GM19372 (cell line): Measurements from ENCODE around the gene MAN1A1.

Source experiments
- ATAC-seq: cut with Tn5 transposase; IDR thresholded peaks from one replicate; pipeline ENCODE4 v1.9.1; 2021; ENCODE audit warnings: mild to moderate bottlenecking, low read depth, moderate library complexity; ENCODE audit not compliant: unreplicated experiment

MAN1A1 gene

DNA sequence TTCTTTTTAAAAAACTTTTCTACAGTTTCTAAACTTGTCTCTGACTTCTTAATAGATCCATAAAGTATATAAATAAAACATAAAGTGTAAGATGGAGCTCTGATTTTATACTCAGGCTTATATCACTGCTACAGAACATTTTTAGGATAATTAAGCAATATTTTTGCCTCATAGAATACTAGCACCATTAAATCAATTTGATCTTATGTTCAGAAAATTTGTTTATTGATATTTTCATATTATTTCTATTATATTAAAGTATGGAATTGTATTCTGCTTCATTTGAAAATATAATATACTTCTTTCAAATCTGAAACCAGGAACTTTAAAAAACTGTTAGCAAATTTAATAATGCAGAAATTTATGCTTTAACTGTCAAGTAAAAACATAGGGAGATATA lies 106.5 kb downstream of the MAN1A1 start:
- no peak for ATAC-seq

DNA sequence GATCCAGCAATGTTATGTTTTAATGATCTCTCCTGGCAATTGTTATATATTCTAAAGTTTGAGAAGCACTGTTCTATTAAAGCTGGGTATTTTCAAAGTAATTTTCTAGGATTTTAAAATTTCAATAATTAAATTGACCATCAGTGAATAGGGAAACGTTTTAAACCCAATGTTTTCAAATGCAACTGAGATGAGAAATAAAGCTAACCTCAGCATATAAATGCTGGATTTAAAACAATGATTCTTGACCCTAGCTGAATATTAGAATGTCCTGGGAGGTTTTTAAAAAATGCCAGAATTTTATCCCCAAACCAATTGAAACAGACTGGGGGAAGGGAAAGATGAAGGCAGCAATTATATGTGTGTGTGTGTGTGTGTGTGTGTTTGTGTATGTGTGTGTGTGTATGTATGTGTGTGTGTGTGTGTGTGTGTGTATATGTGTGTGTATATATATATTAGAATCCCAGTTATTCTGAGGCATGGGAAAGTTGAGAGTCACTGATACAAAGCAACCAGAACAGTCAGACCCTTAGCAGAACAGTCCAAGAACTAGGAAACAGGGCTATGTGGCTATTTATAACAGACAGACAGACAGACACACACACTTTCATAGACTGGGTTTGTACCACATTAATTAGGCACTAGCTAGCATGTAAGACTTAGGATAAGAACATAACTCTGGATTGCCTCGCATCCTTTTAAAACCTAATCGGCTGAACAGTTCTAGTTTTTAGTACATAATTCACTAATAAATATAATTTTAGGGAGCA lies 107.8 kb downstream of the MAN1A1 start:
- ATAC-seq: no peak

DNA sequence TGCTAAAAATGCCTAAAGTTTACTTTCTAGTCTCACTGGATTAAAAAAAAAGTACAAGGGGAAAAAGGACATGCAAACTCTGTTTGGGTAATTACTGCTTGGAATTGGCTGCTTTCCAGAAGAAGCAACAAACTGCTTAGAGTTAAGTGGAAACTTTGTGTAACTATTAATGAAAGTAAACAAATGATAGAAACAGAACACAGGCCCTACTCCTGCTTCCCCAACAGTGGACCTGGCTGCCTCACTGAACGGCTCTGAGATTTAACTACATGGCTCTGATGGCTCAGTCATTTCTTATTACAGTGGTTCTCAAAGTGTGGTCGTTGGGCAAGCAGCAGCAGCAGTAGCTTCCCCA lies 108.5 kb downstream of the MAN1A1 start:
- peak; percentile 90 for ATAC-seq

DNA sequence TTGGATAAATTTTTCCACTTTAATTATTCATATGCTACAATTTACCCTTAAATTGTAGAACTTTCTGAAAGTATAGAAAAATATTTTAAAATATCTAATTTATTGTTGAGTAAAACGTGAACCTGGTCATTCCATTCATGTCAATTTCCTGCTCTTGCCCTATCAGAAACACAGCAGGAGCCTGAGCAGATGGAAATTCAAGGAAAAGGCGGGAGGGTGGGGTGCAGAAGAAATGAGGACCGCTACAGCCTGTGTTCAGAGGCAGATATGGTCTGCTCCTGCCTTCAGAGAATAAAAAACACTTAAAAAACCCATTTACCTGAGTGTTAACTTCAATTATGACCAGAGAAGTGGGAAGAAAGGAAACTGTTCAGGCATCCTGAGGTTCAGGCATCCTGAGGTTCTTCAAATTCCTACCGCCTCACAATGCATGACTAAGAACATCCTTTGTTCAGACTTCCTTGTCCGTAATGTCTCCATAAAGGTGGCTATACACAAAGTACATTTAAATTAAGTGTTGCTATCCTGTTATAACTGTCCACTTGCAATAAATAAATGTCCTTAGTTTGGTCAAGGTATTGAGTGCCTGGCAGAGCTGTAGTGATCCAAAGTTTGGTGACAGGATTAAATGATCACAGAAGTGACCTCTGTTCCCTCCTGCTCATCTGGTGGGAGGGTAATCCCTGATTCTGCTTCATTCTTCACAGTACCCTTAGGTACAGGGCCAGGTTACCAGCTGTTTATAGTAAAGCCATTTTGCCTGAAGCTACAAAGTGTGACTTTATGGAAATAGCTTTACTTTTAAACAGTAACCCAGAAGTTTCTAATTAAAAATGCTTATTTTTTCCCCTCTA lies 109.1 kb downstream of the MAN1A1 start:
- peak; percentile 44 for ATAC-seq

DNA sequence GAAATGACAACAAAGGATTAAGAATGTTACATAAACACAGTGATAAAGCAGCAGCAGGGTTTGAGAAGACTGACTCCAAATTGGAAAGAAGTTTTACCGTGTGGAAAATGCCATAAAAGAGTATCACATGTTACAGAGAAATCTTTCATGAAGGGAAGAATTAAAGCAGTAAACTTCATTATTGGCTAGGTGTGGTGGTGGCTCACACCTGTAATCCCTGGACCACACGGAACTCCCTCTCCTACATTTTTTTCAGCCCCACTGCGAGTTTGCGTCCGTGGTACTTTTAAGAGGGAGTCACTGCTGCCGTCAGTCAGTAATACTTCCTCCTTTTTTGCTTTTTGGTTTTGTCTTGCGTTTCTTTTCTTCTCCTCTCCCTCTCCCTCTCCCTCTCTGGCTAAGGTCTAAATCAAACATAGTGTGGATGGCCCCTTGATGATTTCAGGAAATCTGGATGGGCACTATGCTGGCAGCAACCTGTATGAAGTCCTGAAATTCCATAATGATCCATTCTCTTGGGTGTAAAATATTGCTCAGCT lies 112.3 kb downstream of the MAN1A1 start:
- ATAC-seq: no peak

DNA sequence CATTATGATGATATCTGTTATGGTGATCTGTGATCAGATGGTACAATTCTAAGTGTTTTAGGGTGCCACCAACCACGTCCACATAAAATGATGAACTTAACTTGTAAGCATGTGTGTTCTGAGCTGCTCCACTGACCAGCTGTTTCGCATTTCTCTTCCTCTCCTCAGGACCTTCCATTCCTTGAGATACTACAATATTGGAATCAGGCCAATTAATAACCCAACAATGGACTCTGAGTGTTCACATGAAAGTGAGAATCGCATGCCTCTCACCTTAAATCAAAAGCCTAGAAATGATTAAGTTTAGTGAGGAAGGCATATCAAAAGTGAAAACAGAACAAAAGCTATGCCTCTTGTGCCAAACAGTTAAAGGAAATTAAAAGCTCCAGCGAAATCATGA lies 114.6 kb downstream of the MAN1A1 start:
- no peak for ATAC-seq

DNA sequence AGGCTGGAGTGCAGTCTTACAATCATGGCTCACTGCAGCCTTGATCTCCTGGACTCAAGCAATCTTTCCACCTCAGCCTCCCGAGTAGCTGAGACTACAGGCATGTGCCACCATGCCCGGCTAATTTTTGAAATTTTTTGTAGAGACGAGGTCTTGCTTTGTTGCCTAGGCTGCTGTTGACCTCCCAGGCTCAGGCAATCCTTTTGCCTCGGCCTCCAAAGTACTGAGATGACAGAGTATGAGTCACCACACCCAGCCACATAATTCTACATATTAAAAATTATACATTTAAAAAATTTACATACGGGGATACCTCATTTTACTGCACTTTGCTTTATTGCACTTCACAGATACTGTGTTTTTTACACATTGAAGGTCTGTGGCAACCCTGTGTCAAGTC lies 115.1 kb downstream of the MAN1A1 start:
- ATAC-seq: no peak

DNA sequence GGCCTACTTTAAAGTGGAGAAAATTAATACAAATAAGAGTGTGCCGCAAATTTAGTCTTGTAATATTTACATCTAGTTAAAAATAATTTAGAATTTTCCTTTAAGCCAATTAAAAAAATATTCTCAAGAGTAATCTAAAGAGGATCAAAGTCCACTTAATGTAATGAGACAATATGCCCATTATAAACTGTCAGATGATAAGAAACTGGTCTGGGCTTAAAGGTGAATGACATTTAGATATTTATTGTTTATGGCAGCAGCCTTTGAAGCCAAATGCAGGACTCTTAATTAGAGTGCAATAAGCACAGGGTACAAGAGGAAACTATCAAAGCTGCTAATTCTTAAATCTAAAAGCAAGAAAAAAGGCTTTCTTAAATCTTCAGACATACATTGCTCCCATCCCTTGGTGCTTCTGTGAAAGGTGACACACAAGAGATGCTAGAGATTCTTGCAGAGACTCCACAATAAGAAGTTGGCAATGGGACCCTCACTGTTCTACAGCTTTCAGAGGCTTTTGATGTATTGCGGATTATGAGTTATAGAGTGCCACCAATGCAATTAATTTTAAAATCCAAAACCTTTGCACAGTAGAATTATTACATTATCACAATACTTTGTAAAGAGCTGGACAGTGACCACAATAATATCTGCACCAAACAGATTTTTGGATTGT lies 116.1 kb downstream of the MAN1A1 start:
- ATAC-seq: no peak

DNA sequence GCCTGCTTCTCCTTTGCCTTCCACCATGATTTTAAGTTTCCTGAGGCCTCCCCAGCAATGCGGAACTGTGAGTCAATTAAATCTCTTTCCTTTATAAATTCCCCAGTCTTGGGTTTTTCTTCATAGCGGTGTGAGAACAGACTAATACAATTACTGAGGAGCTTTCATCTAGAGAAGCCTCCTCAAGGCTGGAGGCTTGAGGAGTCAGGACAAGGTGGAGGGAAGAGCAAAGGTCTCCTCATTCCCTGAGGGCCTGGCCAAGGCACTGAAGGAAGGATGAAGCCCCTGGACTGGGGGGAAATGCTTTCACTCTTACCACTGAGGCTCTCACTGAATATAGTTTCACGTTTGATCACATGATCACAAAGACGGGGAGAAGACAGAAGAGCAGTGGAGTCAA lies 118.2 kb downstream of the MAN1A1 start:
- ATAC-seq: no peak

DNA sequence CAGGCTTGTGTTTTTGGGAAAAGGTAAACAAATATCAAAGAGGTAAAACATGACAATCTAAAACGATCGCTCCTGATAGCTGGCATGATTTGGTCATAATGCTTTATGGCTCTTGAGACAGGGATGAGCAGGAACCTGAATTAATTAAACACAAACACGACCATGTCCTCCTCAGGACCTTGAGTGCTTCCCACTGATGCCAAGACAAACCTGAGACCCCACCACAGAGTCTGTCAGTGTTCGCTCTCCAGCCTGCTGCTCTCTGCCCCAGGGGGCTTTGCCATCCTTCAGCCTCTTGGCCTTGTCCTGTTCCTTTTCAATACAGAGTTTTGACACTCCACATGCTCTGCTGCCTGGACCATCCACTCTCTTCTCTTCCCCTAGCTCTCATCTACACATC lies 119.4 kb downstream of the MAN1A1 start:
- no peak for ATAC-seq

DNA sequence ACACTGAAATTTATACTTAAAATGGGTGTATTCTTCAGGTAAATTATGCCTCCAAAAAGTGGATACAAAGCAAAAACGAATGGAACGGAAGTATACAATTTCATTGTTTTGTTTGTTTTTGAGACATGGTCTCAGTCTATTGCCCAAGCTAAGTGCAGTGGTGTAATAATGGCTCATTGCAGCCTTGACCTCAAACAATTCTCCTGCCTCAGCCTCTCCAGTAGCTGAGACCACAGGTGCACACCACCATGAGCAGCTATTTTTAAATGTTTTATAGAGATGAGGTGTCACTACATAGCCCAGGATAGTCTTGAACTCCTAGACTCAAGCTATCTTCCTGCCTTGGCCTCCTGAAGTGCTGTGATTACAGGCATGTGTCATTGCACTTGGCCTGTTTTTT lies 122.2 kb downstream of the MAN1A1 start:
- no peak for ATAC-seq

DNA sequence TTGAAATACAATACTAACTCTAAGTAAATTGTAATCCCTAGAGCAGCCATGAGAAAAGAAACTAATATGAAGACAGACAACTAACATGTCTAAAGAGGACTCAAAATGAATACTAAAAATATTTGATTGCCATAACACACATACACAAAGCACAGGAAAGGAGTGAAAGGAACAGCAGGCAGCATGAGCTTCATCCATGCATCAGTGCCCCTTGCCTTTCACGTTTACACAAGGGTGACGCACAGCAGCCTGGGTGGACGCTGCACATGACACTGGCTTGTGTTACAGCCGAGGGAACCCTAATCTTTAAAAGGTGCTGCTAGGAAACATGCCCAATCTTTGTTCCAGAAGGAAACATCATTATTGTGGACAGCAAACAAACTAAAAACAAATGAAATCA lies 123.5 kb downstream of the MAN1A1 start:
- ATAC-seq: no peak

DNA sequence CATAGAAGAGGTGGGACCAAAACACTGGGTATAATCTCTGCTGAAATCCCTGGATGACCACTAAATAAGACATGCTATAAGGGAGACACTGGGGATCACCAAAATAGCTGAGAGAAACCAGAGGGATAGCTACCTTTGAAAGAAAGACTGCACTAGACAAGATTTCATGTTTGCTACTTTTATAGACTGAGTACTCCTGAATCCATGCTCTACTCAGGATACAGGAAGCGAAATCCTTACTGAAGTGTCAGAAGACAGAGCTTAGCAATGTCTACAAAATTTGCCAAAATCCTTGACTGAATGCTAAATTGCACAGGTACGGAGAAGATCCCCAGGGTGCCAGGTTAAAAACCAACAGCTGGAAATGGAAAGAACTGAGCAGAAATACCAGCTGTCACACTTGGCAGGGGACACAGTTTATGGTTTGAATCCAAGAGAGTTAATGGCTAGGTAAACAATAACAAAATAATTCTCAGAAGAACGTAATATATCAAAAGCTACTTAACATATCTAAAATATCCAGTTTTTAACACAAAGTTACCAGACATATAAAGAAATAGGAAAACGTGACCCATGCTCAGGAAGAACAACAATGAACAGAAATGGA lies 125.4 kb downstream of the MAN1A1 start:
- no peak for ATAC-seq

DNA sequence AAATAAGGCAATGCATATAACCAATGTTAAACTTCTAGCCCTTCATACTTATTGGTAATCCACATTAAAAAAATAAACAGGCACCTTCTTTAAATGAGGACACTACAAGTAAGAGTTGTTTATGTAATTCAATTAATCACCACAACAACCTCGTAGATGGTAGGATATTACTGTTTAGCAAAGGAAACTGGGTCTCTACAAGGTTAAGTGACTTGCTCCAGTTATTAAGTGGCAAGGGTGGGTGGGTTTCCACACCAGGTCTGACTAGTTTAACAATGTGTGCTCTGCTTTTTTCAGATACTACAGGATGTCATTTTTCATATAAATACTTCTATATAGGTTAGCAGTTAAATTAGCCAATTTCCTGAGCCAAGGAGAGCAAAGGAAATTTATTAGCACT lies 129.1 kb downstream of the MAN1A1 start:
- ATAC-seq: no peak

DNA sequence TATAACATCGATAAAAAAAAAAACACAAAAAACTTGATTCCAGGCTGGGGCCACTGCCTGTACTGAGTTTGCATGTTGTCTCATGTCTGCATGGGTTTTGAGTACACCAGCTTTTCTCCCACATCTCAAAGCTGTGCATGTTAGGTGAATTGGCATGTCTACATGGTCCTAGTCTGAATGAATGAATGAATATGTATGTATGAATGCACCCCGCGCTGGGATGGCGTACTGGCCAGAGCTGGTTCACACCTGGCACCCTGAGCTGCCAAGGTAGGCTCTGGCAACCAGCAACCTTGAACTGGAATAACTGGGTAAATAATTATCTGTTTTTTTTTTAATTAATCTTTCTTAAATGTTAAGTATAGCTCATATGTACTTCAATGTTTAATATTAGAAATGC lies 131.0 kb downstream of the MAN1A1 start:
- no peak for ATAC-seq

DNA sequence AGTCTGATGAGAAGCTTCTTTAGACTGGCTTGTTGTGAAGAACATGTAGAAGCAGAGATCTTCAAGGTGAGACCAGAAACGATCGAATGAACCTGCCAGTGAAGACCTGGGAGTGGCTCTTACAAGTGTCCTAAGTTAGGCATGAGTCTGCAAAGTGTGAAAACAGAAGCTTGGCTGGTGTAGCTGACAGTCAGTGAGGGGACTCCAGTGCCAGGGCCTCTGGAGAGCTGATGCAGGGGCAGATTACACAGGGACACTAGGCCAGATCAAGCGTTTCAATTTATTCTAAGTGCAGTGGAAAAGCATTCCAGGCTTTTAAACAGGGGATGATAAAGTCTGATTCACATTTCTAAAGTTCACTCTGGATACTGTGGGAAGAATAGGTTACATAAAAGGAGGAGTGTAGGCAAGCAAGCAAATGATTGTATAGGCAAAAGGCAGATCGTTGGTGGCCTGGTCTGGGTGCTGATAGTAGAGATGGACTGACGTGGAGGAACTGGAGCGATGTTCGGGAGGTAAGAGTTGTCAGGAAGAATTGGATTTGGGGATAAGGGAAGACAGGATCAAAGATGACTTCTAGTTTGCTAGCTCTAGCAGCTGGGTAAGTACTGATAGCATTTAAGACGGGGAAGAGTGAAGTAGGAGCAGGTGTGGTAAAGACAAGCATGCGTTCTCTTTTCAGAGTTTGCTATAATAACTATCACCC lies 133.5 kb downstream of the MAN1A1 start:
- no peak for ATAC-seq

DNA sequence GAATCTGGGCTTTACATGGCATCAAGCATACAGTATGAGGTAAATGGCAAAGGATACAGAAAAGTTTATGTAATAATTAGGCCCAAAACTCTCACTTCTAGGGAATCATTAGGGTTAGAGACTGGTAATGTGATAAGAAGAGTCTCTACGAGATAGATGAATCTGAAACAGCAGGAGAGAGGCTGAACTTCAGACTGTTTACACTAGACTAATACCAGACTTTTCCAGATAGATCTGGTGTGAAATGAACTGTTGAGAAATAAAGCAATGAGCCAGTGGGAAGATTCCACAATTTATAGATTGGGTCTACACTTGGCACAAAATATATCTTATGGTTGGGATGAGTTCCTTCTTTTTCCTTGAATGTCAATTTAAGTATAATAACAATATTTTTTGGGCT lies 134.3 kb downstream of the MAN1A1 start:
- ATAC-seq: no peak

DNA sequence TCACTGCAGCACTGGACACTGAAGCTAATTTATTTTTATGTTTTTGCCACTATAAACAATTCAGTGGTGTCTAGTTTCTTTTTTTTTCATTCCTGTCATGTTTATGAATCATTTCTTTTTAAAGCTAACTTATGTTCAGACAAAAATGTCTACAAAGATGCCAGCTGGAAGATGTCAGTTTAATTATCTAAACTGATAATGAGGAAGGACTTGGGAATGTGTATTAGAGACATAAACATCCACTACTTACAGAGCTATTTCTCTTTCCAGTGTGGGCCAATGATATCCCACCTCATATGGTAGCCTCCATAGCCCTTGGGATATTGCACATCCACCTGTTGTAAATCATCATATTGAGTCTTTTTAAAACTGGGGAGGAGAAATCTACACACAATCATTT lies 139.0 kb downstream of the MAN1A1 start:
- no peak for ATAC-seq

DNA sequence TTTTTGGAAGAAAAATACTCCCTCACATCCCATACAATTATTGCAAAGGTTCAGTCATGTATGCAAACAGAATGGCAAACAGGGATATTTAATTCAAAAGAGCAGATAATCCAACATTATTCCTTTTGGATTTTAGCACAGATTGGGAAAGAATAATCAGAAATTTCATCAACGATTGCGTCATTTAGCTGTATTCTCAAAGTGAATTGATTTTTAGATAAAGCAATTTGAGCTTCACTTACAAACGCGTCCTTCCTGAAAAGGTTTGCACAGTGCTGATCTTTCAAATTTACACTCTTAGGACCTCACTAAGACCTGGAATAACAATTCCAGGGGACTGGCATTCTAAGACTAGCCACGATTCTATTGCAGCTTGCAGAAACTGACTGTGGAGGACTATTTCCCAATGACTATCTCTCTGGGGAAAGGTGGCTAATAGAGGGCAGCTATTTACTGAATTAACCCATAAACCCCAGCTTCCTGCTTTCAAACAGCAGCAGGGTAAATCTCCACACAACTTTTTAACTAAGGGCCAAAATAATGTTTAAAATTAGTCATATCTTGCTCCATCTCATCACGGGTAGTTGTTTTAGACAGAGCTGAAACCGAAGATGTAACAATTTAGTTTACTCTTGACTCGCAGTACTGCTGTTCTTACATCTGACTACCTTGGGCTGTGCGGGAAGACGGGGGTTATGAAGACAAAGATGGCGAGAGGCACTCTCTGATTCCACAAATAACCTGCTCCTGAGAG lies 139.9 kb downstream of the MAN1A1 start:
- peak; percentile 45 for ATAC-seq
